NCI-H1105 treated with DMSO at 0.1 percent for 48 hours (cell line): ENCODE measurements around the gene TGOLN2.
"Not testable (repeated sequence)": the region's sequence is repeated elsewhere in the genome, so short reads cannot be mapped to it uniquely, and the experiment has no call there.

Source experiments
- DNase-seq: peaks from one replicate; lab custom pipeline; 2025; lab: John Stamatoyannopoulos, UW

Gene TGOLN2

DNA sequence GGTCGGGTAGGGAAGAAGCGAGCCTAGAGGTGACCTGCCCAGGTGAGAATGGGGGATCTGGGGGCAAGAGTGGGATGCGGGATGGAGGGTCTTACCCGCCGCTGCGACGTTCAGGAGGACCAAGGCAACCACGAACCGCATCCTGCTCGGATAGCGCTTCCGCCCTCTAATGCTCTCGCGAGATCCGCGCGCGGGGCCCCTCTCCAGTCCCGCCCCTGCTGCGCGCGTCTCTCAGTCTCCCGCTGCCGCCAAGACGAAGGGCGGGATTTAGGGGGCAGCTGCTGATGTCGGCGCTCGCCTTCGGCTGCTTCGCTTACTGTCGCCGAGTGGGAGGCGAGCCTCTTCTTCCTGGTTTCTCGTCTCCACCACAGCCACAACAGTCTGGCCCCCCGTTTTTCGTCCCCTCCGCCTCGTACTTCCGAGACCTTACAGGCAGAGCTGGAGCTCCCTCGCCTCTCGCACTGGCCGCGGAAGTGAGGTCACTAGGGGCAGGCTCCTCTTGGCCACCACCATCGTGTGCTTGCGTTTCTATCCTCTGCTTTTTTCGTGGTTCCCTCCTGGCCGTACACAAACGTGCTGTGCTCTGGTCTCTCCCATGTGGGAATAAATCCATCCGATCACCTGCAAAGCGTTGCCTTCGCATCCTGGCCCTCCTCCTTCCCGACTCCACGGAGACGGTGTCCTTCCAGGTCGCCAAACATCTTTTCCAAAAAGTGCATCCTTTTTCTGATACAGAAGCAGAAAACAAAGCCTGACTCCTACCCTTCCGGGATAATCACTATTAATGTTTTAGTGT lies at the start of gene TGOLN2:
Gene TGOLN2, minus strand, starts transcription at position 168 of the 796 bp plus-strand sequence. Its CDS starts 27 bp downstream, at position 141.
- peak; percentile 87 for DNase-seq

DNA sequence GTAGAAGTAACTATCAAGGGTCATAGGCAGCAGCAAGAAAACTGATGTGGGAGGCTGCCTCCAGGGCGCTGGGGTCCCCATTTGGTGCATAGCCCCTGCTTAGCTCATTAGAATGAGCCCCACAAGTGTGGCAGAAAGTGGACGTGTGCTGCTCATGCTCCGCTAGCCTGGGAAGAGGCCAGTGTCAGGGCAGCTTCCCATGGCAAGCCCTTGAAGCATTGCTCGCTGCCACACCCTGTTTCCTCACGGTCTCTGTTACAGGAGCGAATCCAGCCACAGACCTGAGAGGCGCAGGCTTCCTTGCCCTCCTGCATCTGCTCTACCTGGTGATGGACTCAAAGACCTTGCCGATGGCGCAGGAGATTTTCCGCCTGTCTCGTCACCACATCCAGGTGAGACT lies 49.3 kb upstream of the TGOLN2 start:
- no peak for DNase-seq

- no peak for DNase-seq
These were observed 48.7 kb upstream of the TGOLN2 start for GRCh38 chr2:85376291-85377065.

DNA sequence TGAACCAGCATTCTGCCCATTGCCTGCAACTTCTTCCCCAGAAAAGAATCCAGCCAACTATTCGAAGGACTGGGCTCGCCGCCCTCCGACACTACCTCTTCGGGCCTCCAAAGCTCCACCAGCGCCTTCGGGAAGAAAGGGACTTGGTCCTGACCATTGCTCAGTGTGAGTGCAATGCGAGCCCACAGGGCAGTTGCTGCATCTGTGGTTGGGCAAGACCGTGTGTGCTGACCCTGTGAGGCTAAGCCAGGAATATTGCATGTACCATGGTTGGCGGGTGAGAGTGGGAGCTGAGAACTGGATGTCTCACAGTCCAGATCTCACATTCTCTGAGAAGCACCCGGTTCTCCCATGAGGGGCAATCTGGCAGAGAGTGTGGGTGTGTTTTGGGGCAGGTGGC lies 43.3 kb upstream of the TGOLN2 start:
- DNase-seq = no peak

DNA sequence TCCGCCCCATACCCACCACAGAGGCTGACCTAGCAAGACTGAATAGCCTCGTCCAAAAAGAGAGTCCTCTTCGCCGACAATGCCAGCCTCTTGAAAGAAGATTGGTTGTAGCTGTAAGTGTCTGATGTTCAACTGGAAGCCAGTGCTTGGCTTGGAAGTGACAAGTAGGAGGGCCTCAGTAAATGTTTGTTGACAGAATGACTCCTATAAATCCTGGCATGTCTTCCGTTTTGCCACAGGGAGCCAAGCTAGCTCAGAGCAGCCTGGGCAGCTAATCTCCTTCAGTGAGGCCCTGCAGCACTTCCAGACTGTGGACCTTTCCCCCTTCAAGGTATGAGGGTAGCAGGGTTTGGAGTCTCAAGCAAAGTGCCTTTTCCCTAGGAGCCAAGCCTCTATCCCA lies 41.7 kb upstream of the TGOLN2 start:
- no peak for DNase-seq

DNA sequence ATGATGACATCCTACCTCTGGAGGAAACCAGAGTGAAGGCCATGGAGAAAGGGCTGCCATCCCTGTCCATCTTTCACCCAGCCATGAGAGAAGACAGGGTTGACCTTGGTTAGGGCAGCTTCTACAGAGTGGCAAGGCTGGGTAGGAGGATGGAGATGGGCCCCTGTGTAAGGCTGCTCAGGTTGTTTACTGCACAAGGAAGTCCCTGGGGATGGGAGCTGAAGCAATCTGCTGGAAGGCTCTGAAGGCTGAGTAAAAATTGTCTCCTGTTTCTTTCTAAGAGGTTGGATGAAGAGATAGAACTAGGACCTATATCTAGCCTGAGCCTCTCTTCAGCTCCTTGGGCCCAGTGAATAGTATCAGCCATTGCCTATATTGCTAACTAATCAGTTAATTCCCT lies 41.1 kb upstream of the TGOLN2 start:
- DNase-seq = no peak

- DNase-seq = no peak
These were observed 39.4 kb upstream of the TGOLN2 start for GRCh38 chr2:85367180-85367579.

GRCh38 chr2:85362653-85363387 lies 35.0 kb upstream of the TGOLN2 start:
- not testable (repeated sequence) for DNase-seq

- DNase-seq = no peak
These were observed 29.9 kb upstream of the TGOLN2 start for GRCh38 chr2:85357736-85358135.

DNA sequence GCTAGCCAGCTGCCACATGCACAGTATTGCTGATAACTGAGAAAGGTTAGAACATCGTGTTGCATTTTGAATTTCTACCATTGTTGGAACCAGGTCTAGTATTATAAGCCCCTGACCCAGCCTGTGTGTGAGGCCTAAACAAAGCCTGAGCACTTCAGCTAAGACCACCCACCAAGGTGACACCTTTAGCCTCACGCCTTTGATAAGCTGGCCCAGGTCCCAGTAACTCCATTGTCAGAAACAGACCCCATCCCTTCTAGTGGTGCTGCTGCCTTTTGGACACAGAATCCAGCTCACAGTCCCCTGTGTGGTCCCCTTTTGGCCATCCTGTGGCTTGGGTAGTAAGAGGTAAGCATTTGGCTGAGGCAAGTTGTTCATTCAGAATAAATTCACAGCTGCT lies 28.4 kb upstream of the TGOLN2 start:
- DNase-seq = no peak

DNA sequence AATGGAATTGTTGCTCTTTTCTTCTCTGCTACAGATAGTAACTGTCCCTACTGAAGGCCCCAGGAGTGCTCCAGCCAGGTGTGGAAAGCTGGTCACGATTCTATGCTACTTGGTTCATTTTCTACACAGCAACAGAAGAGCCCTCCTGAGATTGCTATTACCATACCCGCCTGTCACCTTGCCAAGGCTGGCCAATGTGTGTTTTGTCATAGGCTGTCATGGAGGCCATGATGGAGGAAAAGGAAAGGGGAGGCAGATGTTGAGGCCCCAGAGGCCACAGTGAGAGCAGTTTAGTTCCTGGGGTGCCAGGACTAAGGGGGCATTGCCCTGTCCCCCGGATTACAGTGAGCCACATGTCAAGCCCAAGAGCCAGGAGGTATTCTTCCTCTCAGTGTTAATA lies 27.7 kb upstream of the TGOLN2 start:
- DNase-seq = no peak

GRCh38 chr2:85355073-85355410 lies 27.3 kb upstream of the TGOLN2 start:
- no peak for DNase-seq

GRCh38 chr2:85354286-85355072 lies 26.7 kb upstream of the TGOLN2 start, which contains the start of the genes ELMOD3 and RETSAT:
Gene ELMOD3, plus strand, starts transcription at chr2:85354769. Its CDS starts 2,430 bp downstream, at chr2:85357199.
Gene RETSAT, minus strand, starts transcription at chr2:85354528. Its CDS starts 21 bp downstream, at chr2:85354507.
- peak; percentile 96 for DNase-seq

- no peak for DNase-seq
These were observed 26.1 kb upstream of the TGOLN2 start for GRCh38 chr2:85353876-85354285.

DNA sequence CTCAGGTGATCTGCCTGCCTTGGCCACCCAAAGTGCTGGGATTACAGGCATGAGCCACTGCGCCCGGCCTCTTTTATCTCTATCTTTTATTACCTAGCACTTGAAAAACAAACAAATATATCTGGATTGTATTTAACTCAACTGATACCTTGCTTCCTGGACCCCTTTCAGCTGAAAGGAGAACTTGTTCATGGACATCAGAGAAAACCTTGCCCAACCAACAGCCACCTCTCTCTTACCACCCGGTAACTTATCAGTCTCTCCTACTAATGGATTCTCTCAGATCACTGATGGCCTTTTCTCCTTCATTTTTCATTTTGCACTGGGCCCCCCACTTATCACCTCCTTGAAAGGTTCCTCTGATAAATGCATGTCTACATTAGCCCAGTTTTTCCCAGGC lies 19.8 kb upstream of the TGOLN2 start:
- DNase-seq = no peak

- DNase-seq = no peak
These were observed 16.7 kb upstream of the TGOLN2 start for GRCh38 chr2:85344356-85344954.

- not testable (repeated sequence) for DNase-seq
These were observed 15.6 kb upstream of the TGOLN2 start for GRCh38 chr2:85343207-85343895.

GRCh38 chr2:85342156-85342555 lies 14.4 kb upstream of the TGOLN2 start:
- no peak for DNase-seq

- no peak for DNase-seq
These were observed 13.7 kb upstream of the TGOLN2 start for GRCh38 chr2:85341269-85342029.
